Kidney (tissue), 14 donors: ENCODE measurements around the gene IMMP2L. TPM values are rescaled to one million over a fixed set of nuclear protein-coding genes. Genes with fewer than 3 reads are reported as not detected.

Experiments used
- DNase-seq, 5 donors: peaks; one replicate each; pipeline ENCODE4 v3.0.0-alpha.2; 2013 to 2020
- FAIRE-seq: peaks from 2 replicates; lab custom pipeline; 2012; peaks lifted over from hg19 to GRCh38; lab: Jason Lieb, UNC
- H3K27ac ChIP-seq, 2 donors: one replicate each; pipeline ENCODE4 v1.7.0; 2013; ENCODE audit warnings: low read depth in 2 of 2, low read length in 2 of 2, inconsistent platforms in 1 of 2
- H3K27me3 ChIP-seq: one replicate; pipeline ENCODE4 v1.7.1; 2013; ENCODE audit warnings: low read length, inconsistent platforms; ENCODE audit not compliant: control insufficient read depth, insufficient read depth
- H3K36me3 ChIP-seq, 3 donors: one replicate each; pipeline versions ENCODE4 v1.7.0 to v1.7.1; 2013; ENCODE audit warnings: low read length in 3 of 3, control low read depth in 1 of 3, inconsistent platforms in 1 of 3; ENCODE audit not compliant: insufficient read depth in 3 of 3, control insufficient read depth in 2 of 3
- H3K4me1 ChIP-seq, 3 donors: one replicate each; pipeline versions ENCODE4 v1.7.0 to v1.7.1; 2013; ENCODE audit warnings: low read length in 3 of 3, inconsistent platforms in 1 of 3, low read depth in 1 of 3; ENCODE audit not compliant: control insufficient read depth in 2 of 3, insufficient read depth in 2 of 3
- H3K4me3 ChIP-seq, 3 donors: one replicate each; pipeline versions ENCODE4 v1.7.0 to v1.8.1; 2013; ENCODE audit warnings: low read length in 3 of 3, control low read depth in 1 of 3, inconsistent platforms in 1 of 3
- H3K9ac ChIP-seq, 3 donors: one replicate each; pipeline versions ENCODE4 v1.7.0 to v1.7.1; 2013; ENCODE audit warnings: low read length in 3 of 3, control low read depth in 1 of 3, inconsistent platforms in 1 of 3
- H3K9me3 ChIP-seq, 3 donors: one replicate each; pipeline versions ENCODE4 v1.7.0 to v1.7.1; 2013; ENCODE audit warnings: low read length in 3 of 3, control low read depth in 1 of 3, inconsistent platforms in 1 of 3; ENCODE audit not compliant: control insufficient read depth in 2 of 3, insufficient read depth in 1 of 3
- CTCF ChIP-seq: IDR thresholded peaks from 3 replicates; pipeline ENCODE4 v1.5.1; 2012; ENCODE audit warnings: mild to moderate bottlenecking, moderate library complexity, borderline replicate concordance; ENCODE audit not compliant: insufficient read depth; ENCODE audit errors: extremely low read depth
- intact Hi-C: fragments of 100-400 bp; cut with DNase I; formaldehyde crosslinking; loops from one replicate; pipeline ENCODE4 v1.11.1; 2022
- polyA plus RNA-seq: library from polyadenylated mRNA; stranded (reverse); fragments of 350-450 nt; fragmentation: Illumina TruSeq; extraction: RNeasy Lipid Tissue Mini Kit (QIAGEN cat#74804); gene quantifications from one replicate; pipeline ENCODE4 v1.2.3, GENCODE V29; 2014; ENCODE audit warnings: low read depth, low replicate concordance; ENCODE audit not compliant: insufficient read depth
- total RNA-seq: library from RNA; stranded (reverse); fragmentation: NEBNext Ultra II Directional; extraction: Animal tissue kit (Norgen Biotek cat#: 25700); gene quantifications from one replicate; pipeline ENCODE4 v1.2.1, GENCODE V29; 2021
- donor health status: control.
- donor health status: control.
- donor health status: control.
- donor health status: control.
- donor health status: control.
- donor health status: DM: yes; HTN: yes; CAD: no.
- donor health status: Normal renal cell carcinoma (clear cell type).

Gene IMMP2L
- total and polyA plus RNA-seq, 2 donors from 2014 or later, result 46.4 to 52.1 TPM

DNA sequence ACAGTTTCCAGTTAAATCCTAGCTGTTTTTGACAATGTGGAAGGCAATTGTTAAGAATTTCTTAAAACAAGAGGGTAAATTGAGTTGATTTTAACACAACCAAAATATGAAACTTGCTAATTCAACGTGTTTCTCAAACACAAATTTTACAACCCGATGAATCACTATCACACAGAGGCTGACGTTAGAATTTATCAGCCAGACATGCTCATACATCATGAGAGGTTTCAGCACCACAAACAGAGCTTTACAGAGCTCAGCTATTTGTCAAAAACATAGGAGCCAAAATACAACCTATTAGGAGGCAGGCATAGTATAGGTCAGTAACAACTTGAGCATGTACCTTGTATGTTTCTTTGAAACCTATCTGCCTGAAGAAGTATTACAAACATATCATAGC lies 435.3 kb downstream of the IMMP2L start:
- DNase-seq (peak in 1 of 5 donors; percentile 6), FAIRE-seq (no peak)
- Histone ChIP-seq H3K27ac (no peak overlapping the region), H3K4me1 (no peaks in the 10 kb centered on the region), H3K9ac (no peak overlapping the region), H3K36me3 (no peaks in the 10 kb centered on the region), H3K9me3 (no peaks in the 10 kb centered on the region), H3K27me3 (no peaks in the 10 kb centered on the region), H3K4me3 (no peak overlapping the region)
- intact Hi-C loops, result no loop called here
- TF ChIP-seq CTCF, result no peak

DNA sequence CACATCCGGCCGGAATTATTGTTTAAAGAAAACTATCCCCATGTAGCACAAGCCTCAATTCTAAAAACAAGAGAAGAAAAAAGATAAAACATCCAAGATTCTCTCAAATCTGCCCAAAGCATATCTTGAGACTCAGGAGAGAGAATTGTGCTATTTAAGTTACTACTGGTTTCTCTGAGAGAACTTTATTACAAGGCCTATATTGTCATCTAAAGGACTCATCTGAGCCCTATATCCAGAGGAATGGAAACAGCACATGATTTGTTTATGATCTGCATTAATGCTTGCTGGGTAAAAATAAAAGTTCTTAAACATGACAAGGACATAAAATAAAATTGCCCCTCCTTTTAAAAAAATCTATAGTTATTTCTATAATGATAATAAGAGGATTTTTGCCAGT lies 446.3 kb downstream of the IMMP2L start:
- H3K27me3 ChIP-seq, result no peaks in the 10 kb centered on the region
- no peak overlapping the region for H3K9ac ChIP-seq
- DNase-seq, result no peak
- peak; percentile 8 for FAIRE-seq
- H3K27ac ChIP-seq, result no peak overlapping the region
- no peaks in the 10 kb centered on the region for H3K36me3 ChIP-seq
- no peak for TF ChIP-seq CTCF
- intact Hi-C loops, result no loop called here
- peaks cover 0 to 2% (median 0%) of the 10 kb centered on the region in 3 donors for H3K4me1 ChIP-seq
- no peaks in the 10 kb centered on the region for H3K9me3 ChIP-seq
- no peak overlapping the region for H3K4me3 ChIP-seq

- H3K4me3 ChIP-seq, result no peak overlapping the region
- no peak for FAIRE-seq
- no peak overlapping the region for H3K9ac ChIP-seq
- no peaks in the 10 kb centered on the region for H3K36me3 ChIP-seq
- H3K27me3 ChIP-seq, result no peaks in the 10 kb centered on the region
- no peak overlapping the region for H3K27ac ChIP-seq
- H3K4me1 ChIP-seq, result peaks cover 0 to 2% (median 0%) of the 10 kb centered on the region in 3 donors
- no peak for TF ChIP-seq CTCF
- intact Hi-C loops, result no loop called here
- no peaks in the 10 kb centered on the region for H3K9me3 ChIP-seq
- no peak for DNase-seq
Measured at GRCh38 chr7:111113263-111114017, 448.9 kb downstream of the IMMP2L start.
